Jurkat, Clone E6-1 (cell line): ENCODE measurements around the gene PROM2.

Experiments
- DNase-seq: peaks from one replicate; pipeline ENCODE4 v3.0.0-alpha.2; 2011; ENCODE audit warnings: low read depth, low spot score
- H3K4me3 ChIP-seq: 2 replicates; pipeline ENCODE4 v1.5.1; 2011; ENCODE audit warnings: mild to moderate bottlenecking, low read length, control low read depth, moderate library complexity

PROM2 gene

DNA sequence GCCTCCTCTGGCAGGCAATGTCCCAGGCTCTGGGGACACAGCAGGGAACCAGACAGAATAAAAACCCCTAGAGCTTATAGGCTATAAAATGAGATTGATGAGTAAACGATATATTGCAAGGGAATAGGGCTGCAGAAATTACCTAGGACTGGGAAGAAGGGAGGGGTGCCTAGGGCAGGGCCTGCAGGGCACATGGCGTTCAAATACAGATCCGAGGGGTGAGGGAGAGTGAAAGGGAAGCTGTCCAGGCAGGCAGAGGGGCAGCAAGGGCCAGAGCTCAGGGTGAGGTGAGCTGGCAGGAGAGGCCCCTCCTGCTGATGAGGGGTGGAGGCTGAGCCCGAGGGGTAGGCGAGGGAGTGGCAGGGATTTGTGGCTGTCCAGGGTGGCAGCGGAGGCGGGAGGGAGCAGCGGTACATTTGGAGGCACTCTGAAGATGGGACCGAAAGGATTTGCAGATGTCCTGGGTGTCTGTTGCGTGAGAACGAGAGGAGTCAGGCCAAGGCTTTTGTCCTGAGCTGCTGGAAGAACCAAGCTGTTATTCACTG is 56.6 kb downstream of the PROM2 start:
- no peak overlapping the region for H3K4me3 ChIP-seq
- no peak for DNase-seq

DNA sequence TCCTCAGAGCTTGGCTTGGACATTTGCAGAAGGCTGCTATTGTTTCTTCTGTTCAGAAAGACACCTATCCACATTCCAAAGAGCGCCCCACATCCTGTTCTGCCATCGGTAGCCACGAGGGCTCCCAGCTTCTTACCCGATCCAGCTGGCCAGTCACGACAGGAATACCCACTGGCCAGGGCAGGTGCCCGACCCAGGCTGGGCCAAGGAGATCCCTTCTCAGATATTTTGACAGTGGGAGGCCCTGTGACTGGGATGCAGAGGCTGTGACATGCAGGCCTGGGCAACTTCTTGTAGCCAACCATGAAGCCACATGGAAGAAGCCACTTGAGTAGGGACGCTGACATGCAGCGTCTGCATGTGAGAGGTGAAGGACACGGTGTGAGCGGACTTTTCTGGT is 57.4 kb downstream of the PROM2 start:
- DNase-seq: no peak
- no peak overlapping the region for H3K4me3 ChIP-seq

DNA sequence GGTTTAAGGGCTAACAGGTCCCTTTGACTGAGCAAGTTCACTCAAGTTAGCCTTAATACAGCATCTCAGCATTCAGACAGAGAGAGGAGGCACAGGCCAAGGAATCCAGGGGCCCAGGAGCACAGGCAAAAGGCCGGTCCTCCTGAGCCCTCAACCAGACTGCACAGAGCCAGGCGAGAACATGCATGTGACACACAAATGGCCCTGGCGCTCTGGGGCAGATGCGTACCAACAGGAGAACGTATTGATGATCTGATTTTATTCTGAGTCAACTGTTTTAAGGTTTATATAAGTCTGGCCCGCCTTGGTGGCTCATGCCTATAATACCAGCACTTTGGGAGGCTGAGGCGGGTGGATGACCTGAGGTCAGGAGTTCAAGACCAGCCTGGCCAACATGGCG is 57.8 kb downstream of the PROM2 start:
- no peak for DNase-seq
- H3K4me3 ChIP-seq: no peak overlapping the region

DNA sequence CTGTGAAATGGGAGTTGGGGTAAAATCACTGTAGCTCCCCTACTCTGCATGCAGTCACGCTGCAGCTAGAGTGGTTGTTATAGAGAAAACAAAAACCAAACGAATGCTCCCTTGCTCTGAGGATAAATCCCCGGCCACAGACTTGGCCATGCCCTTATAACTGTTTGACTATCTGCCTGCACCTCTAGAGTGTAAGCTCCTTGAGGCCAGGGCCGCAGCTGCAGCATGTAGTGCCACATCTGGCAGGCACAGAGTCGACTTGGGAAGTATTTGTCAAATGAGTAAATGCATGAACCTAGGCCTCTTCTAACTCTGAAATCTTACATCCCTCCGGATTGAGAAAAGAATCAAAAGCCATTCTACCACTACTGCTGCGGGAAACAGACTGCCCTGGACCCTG is 58.8 kb downstream of the PROM2 start:
- DNase-seq: no peak
- H3K4me3 ChIP-seq: no peak overlapping the region

DNA sequence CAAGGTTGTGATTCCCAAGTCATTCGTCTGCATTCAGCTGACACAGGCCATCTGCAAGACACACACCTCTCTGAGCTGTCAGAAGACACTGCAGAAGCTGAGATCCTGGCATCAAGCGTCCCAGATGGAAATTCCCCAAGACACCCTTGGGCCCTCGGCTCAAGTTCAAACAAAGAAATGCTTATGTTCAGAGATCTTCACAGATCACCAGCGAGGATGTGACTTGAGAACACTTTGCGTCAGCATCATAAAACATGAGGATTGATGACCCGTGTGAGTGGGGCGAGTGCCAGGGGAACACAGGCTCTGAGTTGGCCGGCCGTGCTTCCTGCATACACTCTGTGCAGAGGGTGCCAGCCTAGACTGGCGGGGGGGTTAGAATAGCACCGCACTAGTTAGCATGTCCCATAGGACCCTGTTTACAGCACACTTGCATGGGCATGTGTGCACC is 59.7 kb downstream of the PROM2 start:
- no peak overlapping the region for H3K4me3 ChIP-seq
- no peak for DNase-seq

DNA sequence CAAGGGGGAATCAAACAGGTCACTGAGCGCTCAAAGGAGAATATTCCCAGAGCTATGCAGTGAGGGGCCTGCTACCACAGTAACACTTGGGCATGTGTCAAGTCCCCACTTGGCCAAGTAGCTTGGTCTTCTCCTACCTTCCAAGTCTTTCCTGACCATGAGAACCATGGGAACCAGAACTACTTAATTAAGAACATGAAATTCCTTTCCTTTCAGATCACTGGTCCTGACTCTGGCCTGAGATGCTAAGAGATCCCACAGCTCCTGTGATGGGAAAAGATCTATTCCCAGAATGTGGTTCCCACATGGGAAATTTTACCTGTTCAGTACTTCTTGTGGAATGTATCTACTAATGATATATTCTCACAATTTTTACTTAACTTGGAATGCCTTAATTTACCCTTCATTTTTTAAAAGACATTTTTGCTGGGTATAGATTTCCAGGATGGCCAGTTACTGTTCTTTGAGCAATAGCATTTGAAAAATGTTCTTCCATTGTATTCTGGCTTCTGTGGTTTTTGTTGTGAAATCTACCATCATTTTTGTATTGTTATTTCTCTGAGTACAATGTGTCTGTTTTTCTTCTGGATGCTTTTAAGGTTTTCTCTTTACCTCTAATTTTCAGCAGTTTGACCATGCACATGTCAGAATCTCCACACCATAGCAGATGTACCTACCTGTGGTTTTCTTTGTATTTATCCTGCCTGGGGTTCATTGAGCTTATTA is 60.8 kb downstream of the PROM2 start:
- no peak for DNase-seq

DNA sequence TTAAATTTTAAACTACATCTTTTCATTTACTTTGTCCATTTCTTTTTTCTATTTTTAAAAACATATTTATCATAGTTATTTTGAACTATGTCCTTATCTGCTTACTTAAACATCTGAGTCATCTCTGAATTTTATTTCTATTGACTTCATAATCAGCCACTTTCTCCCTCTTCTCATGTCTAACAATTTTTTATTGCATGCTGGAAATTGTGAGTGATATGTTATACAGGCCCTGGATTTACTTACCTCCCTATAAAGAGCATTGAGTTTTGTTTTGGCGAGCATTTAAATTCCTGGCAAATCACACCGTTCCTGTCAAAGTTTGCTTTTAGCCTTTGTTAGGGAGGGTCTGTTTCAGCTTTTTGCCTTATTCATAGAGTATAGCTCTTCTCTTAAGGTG is 62.2 kb downstream of the PROM2 start:
- no peak overlapping the region for H3K4me3 ChIP-seq
- DNase-seq: no peak

More for the DNA sequence above, 60.8 kb downstream of the PROM2 start:
- no peak overlapping the region for H3K4me3 ChIP-seq

DNA sequence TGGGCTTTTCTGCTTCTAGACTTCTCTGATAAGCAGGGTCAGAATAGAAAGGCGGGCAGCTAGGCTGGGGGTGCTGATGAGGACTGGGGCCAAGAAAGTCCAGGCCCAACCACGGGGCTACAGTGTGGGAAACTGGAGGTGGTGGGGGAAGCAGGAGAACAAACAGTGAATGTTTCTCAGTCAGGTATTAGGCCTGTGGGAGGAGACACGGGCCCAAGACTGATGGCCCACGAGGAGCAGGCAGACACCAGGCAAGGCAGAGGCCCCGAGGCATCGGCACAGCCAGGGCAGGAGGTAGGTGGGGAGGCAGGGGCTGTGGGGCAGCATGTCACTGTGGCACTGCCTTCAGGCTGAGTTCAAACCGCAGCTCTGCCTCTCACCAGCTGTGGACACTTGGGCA is 63.6 kb downstream of the PROM2 start:
- DNase-seq: no peak
- no peak overlapping the region for H3K4me3 ChIP-seq
